B cell (primary cell): ENCODE measurements around the gene TGFBR3L. TPM values are rescaled to one million over a fixed set of nuclear protein-coding genes. Genes with fewer than 3 reads are reported as not detected.

Experiments
- ATAC-seq: fragments of 200-7000 bp; cut with Tn5 transposase; one replicate; pipeline ENCODE4 v1.10.0; 2021; ENCODE audit warnings: low read depth, mild to moderate bottlenecking, moderate number of reproducible peaks, moderate library complexity
- CTCF ChIA-PET: fragments of 350-600 bp; sonication (Branson Sonifier 250); formaldehyde crosslinking; loops from one replicate; lab custom pipeline; 2021; ENCODE audit warnings: antibody characterized with exemption, inconsistent platforms; lab: Charles Lee
- POLR2A ChIA-PET: fragments of 350-600 bp; sonication (Branson Sonifier 250); formaldehyde crosslinking; loops from one replicate; lab custom pipeline; 2021; ENCODE audit warnings: antibody characterized with exemption; lab: Charles Lee
- DNase-seq: peaks from one replicate; pipeline ENCODE4 v3.0.0; 2013
- H2AFZ ChIP-seq: 2 replicates; pipeline ENCODE4 v1.6.1; 2012; ENCODE audit warnings: mild to moderate bottlenecking, low read depth, low read length; ENCODE audit not compliant: insufficient read depth, poor library complexity, severe bottlenecking
- H3K27ac ChIP-seq, 2 donors: 1 replicate in 1 of 2; 2 replicates in 1 of 2; pipeline ENCODE4 v1.5.1; 2012 to 2013; ENCODE audit warnings: low read length in 2 of 2, mild to moderate bottlenecking in 2 of 2, moderate library complexity in 1 of 2
- H3K27me3 ChIP-seq, 4 experiments: fragments of 200-600 bp in 1 of 4; sonication (generic) in 1 of 4; replicated peaks in 1 of 4; 1 replicate in 2 of 4; 2 replicates in 2 of 4; pipeline versions ENCODE4 v1.6.1 to v1.7.0; 2013 to 2016; ENCODE audit warnings: low read length in 3 of 4, mild to moderate bottlenecking in 2 of 4, mixed read lengths in 1 of 4, moderate library complexity in 1 of 4; ENCODE audit not compliant: insufficient read depth in 4 of 4, control insufficient read depth in 3 of 4; ENCODE audit errors: control extremely low read depth in 1 of 4
- H3K36me3 ChIP-seq, 2 experiments: replicated peaks in 1 of 2; 1 replicate in 1 of 2; 2 replicates in 1 of 2; pipeline versions ENCODE4 v1.6.1 to v1.7.1; 2013; ENCODE audit warnings: low read length in 1 of 2; ENCODE audit not compliant: insufficient read depth in 2 of 2, control insufficient read depth in 1 of 2; ENCODE audit errors: control extremely low read depth in 1 of 2, extremely low read depth in 1 of 2
- H3K4me1 ChIP-seq, 2 donors: fragments of 200-600 bp in 1 of 2; sonication (generic) in 1 of 2; 1 replicate in 1 of 2; 2 replicates in 1 of 2; pipeline versions ENCODE4 v1.5.1 to v1.6.1; 2013 to 2017; ENCODE audit warnings: low read length in 2 of 2; ENCODE audit not compliant: control insufficient read depth in 2 of 2, insufficient read depth in 2 of 2
- H3K4me2 ChIP-seq: replicated peaks from 2 replicates; pipeline ENCODE3; 2012; ENCODE audit warnings: mild to moderate bottlenecking, low read depth, low read length; ENCODE audit not compliant: poor library complexity, severe bottlenecking
- H3K4me3 ChIP-seq, 5 experiments: fragments of 200-600 bp in 1 of 5; sonication (generic) in 1 of 5; 1 replicate in 3 of 5; 2 replicates in 2 of 5; pipeline versions ENCODE4 v1.5.1 to v1.7.0; 2011 to 2016; ENCODE audit warnings: low read length in 4 of 5, mild to moderate bottlenecking in 4 of 5, low read depth in 2 of 5, control low read depth in 1 of 5, moderate library complexity in 1 of 5; ENCODE audit not compliant: insufficient read depth in 1 of 5; ENCODE audit errors: control extremely low read depth in 1 of 5, extremely low read depth in 1 of 5
- H3K79me2 ChIP-seq: fragments of 200-600 bp; sonication (generic); one replicate; pipeline ENCODE4 v1.6.0; 2016; ENCODE audit warnings: low read length; ENCODE audit not compliant: control insufficient read depth, insufficient read depth
- H3K9ac ChIP-seq: fragments of 200-600 bp; sonication (generic); 2 replicates; pipeline ENCODE4 v1.6.1; 2017; ENCODE audit warnings: mild to moderate bottlenecking, low read length, moderate library complexity
- H3K9me3 ChIP-seq, 3 donors: one replicate each; pipeline versions ENCODE4 v1.6.1 to v1.7.1; 2013; ENCODE audit warnings: low read length in 2 of 3; ENCODE audit not compliant: control insufficient read depth in 2 of 3, insufficient read depth in 1 of 3; ENCODE audit errors: control extremely low read depth in 1 of 3
- H4K20me1 ChIP-seq: 2 replicates; pipeline ENCODE4 v1.6.0; 2012; ENCODE audit warnings: mild to moderate bottlenecking, low read length; ENCODE audit not compliant: insufficient read depth, control insufficient read depth, poor library complexity, severe bottlenecking
- H3K27ac Mint-ChIP-seq: one replicate; pipeline ENCODE4 v1.8.0; 2021; ENCODE audit warnings: mixed read lengths
- H3K27me3 Mint-ChIP-seq: one replicate; pipeline ENCODE4 v1.8.0; 2021; ENCODE audit warnings: mixed read lengths
- H3K4me1 Mint-ChIP-seq: one replicate; pipeline ENCODE4 v1.8.0; 2021; ENCODE audit warnings: mixed read lengths
- H3K4me3 Mint-ChIP-seq: one replicate; pipeline ENCODE4 v1.8.0; 2021; ENCODE audit warnings: mixed read lengths
- H3K9me3 Mint-ChIP-seq: one replicate; pipeline ENCODE4 v1.8.0; 2022; ENCODE audit warnings: mixed read lengths; ENCODE audit not compliant: insufficient read depth
- CTCF ChIP-seq: fragments of 200-600 bp; IDR thresholded peaks from one replicate; pipeline ENCODE4 v1.8.0; 2022; ENCODE audit warnings: antibody characterized with exemption, mild to moderate bottlenecking
- EZH2 ChIP-seq: IDR thresholded peaks from 2 replicates; pipeline ENCODE4 v1.6.1; 2012; ENCODE audit warnings: borderline replicate concordance, low read depth, mild to moderate bottlenecking, moderate library complexity, low read length; ENCODE audit not compliant: insufficient read depth, poor library complexity, severe bottlenecking
- WGBS: methylation state at CpG from one replicate; pipeline ENCODE4 v1.1.5; 2013; ENCODE audit warnings: missing lambda C conversion rate; ENCODE audit not compliant: insufficient coverage; 5-methylcytosine and 5-hydroxymethylcytosine counted together
- intact Hi-C: fragments of 100-400 bp; cut with micrococcal nuclease; formaldehyde crosslinking; loops from one replicate; pipeline ENCODE4 v1.10.0; 2022
- polyA plus RNA-seq: library from polyadenylated mRNA; depleted of rRNA; stranded (reverse); fragments of >200 nt; gene quantifications from 2 replicates; pipeline ENCODE4 v1.2.3, GENCODE V29; 2012
- total RNA-seq, 2 donors: library from RNA; stranded (reverse); fragments of 120-200 nt in 1 of 2; gene quantifications; 1 replicate in 1 of 2; 2 replicates in 1 of 2; pipeline versions ENCODE4 v1.2.3 to v1.2.4, GENCODE V29; 2013 to 2022

Gene TGFBR3L
- total and polyA plus RNA-seq, 2 donors (not counting 1 experiment from before 2014, with no cell fraction given), result 0.21 to 0.22 TPM

GRCh38 chr19:7883796-7884570 lies 30.6 kb upstream of the TGFBR3L start:
- Histone ChIP-seq H2AFZ (no peak overlapping the region), H3K4me1 (peaks cover 0 to 4% of the 10 kb centered on the region in 2 donors), H3K4me2 (no peak overlapping the region), H3K27me3 (peaks cover 0 to 22% (median 5%) of the 10 kb centered on the region in 4 experiments), H3K9me3 (peaks cover 0 to 5% (median 0%) of the 10 kb centered on the region in 3 donors), H3K4me3 (no peak overlapping the region), H3K36me3 (no peaks in the 10 kb centered on the region), H4K20me1 (no peaks in the 10 kb centered on the region), H3K79me2 (no peaks in the 10 kb centered on the region), H3K9ac (no peak overlapping the region), H3K27ac (no peak overlapping the region)
- DNase-seq (no peak), ATAC-seq (no peak)
- Mint-ChIP-seq H3K9me3 (no peaks in the 10 kb centered on the region), H3K4me1 (no peaks in the 10 kb centered on the region), H3K27ac (no peak overlapping the region), H3K4me3 (no peak overlapping the region), H3K27me3 (peaks cover 9% of the 10 kb centered on the region)
- intact Hi-C loops, result no loop called here
- ChIA-PET POLR2A (no interaction called here), CTCF (interaction anchor here (0.7 kb wide), 2 partner anchors 228 to 471 kb away, joined by 3 to 4 read pairs; no protein-coding TSS in a partner anchor)
- no peak for TF ChIP-seq EZH2
- no peak for TF ChIP-seq CTCF
- WGBS, result no CpG with 5 or more reads among the region's 2 CpGs

GRCh38 chr19:7885818-7886217 lies 28.8 kb upstream of the TGFBR3L start:
- H3K9ac ChIP-seq, result no peak overlapping the region
- H3K36me3 ChIP-seq, result no peaks in the 10 kb centered on the region
- H3K4me3 ChIP-seq, result no peak overlapping the region
- POLR2A ChIA-PET, result interaction anchor here (0.6 kb wide), 1 partner anchor 35 kb away, joined by 10 read pairs; the partner anchor contains the start of gene SNAPC2
- Mint-ChIP-seq H3K4me1 (no peaks in the 10 kb centered on the region), H3K4me3 (no peak overlapping the region), H3K27me3 (peaks cover 11% of the 10 kb centered on the region), H3K9me3 (no peaks in the 10 kb centered on the region), H3K27ac (no peak overlapping the region)
- CTCF ChIA-PET, result no interaction called here
- WGBS, result 93% methylated on average over 3 of the region's 8 CpGs
- no peak overlapping the region for H3K27ac ChIP-seq
- no peak overlapping the region for H3K4me2 ChIP-seq
- H4K20me1 ChIP-seq, result no peaks in the 10 kb centered on the region
- TF ChIP-seq CTCF (no peak), EZH2 (no peak)
- no peak for DNase-seq
- peaks cover 0 to 23% (median 5%) of the 10 kb centered on the region in 4 experiments for H3K27me3 ChIP-seq
- H3K79me2 ChIP-seq, result no peaks in the 10 kb centered on the region
- peaks cover 0 to 5% (median 0%) of the 10 kb centered on the region in 3 donors for H3K9me3 ChIP-seq
- peaks cover 0 to 4% of the 10 kb centered on the region in 2 donors for H3K4me1 ChIP-seq
- intact Hi-C loops, result no loop called here
- no peak overlapping the region for H2AFZ ChIP-seq
- ATAC-seq, result no peak
